Activated CD4-positive, alpha-beta T cell treated with anti-CD3 and anti-CD28 coated beads for 36 hours (primary cell): ENCODE results near the gene SLC7A6. TPM values are rescaled to one million over a fixed set of nuclear protein-coding genes. Genes with fewer than 3 reads are reported as not detected.

Experiments used
- ATAC-seq: fragments of 200-7000 bp; cut with Tn5 transposase; one replicate; pipeline ENCODE4 v1.10.0; 2021; ENCODE audit warnings: mild to moderate bottlenecking, moderate library complexity
- CTCF ChIA-PET: fragments of 350-600 bp; sonication (Branson Sonifier 250); formaldehyde crosslinking; loops from one replicate; lab custom pipeline; 2021; ENCODE audit warnings: antibody characterized with exemption; lab: Charles Lee
- POLR2A ChIA-PET: fragments of 350-600 bp; sonication (Branson Sonifier 250); formaldehyde crosslinking; loops from one replicate; lab custom pipeline; 2021; ENCODE audit warnings: antibody characterized with exemption, inconsistent platforms; lab: Charles Lee
- DNase-seq: peaks from one replicate; pipeline ENCODE4 v3.0.0-alpha.2; 2020
- H3K27ac Mint-ChIP-seq: one replicate; pipeline ENCODE4 v1.8.0; 2021; ENCODE audit warnings: mixed read lengths
- H3K27me3 Mint-ChIP-seq: one replicate; pipeline ENCODE4 v1.8.0; 2021; ENCODE audit warnings: mixed read lengths
- H3K36me3 Mint-ChIP-seq: one replicate; pipeline ENCODE4 v1.8.0; 2021; ENCODE audit warnings: low read depth, mixed read lengths
- H3K4me1 Mint-ChIP-seq: one replicate; pipeline ENCODE4 v1.8.0; 2021; ENCODE audit warnings: mixed read lengths
- H3K4me3 Mint-ChIP-seq: one replicate; pipeline ENCODE4 v1.8.0; 2021; ENCODE audit warnings: mild to moderate bottlenecking, moderate library complexity, mixed read lengths
- H3K9me3 Mint-ChIP-seq: one replicate; pipeline ENCODE4 v1.8.0; 2021; ENCODE audit warnings: low read depth, mixed read lengths
- intact Hi-C, 2 experiments: fragments of 100-400 bp; cut with DNase I in 1 of 2; cut with micrococcal nuclease in 1 of 2; formaldehyde crosslinking; loops; one replicate each; pipeline versions ENCODE4 v1.14.2 to v1.15.1; 2022 to 2024; cut with DNase I, micrococcal nuclease
- microRNA-seq: library from miRNA; unstranded; fragments of <30 nt; microRNA quantifications from one replicate; pipeline ENCODE4 v1.2.0, GENCODE V29; 2021; ENCODE audit warnings: borderline replicate concordance
- total RNA-seq, 2 experiments: library from RNA; stranded (reverse); gene quantifications; one replicate each; pipeline ENCODE4 v1.2.3, GENCODE V29; 2021

The SLC7A6 gene
- total RNA-seq, 2 experiments from 2014 or later: 55.7 to 58.7 TPM

DNA sequence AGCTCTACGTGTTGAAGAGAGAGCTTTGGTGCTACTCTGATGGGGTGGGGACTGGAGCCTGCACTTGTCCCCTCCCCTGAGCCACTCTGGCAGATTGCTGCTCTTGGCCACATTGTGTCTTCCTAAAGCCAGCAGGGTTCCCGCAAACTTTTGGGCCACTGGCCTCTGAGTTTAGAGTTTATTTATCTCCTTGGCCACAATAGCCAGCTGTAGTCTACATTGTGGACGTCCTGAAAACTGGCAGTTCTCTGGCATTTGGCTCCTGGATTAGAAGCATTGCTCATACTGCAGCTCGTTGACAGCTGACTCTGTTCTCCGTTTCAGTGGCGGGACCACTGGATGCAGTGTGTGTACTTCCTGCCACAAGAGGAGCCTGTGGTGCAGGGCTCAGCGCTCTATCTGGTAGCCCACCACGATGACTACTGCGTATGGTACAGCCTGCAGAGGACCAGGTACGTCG, 81.1 kb downstream of the SLC7A6 start:
- DNase-seq (no peak), ATAC-seq (no peak)
- no peak overlapping the region for H3K4me3 Mint-ChIP-seq
- no peak overlapping the region for H3K27ac Mint-ChIP-seq
- H3K36me3 Mint-ChIP-seq: peaks cover 50% of the 10 kb centered on the region
- H3K27me3 Mint-ChIP-seq: no peaks in the 10 kb centered on the region
- peaks cover 2% of the 10 kb centered on the region for H3K4me1 Mint-ChIP-seq
- CTCF ChIA-PET: interaction anchor here (0.6 to 0.7 kb wide), 2 partner anchors 11 to 69 kb away, joined by 3 read pairs; no protein-coding TSS in a partner anchor
- POLR2A ChIA-PET: no interaction called here
- intact Hi-C loops: no loop called here
- H3K9me3 Mint-ChIP-seq: no peaks in the 10 kb centered on the region

DNA sequence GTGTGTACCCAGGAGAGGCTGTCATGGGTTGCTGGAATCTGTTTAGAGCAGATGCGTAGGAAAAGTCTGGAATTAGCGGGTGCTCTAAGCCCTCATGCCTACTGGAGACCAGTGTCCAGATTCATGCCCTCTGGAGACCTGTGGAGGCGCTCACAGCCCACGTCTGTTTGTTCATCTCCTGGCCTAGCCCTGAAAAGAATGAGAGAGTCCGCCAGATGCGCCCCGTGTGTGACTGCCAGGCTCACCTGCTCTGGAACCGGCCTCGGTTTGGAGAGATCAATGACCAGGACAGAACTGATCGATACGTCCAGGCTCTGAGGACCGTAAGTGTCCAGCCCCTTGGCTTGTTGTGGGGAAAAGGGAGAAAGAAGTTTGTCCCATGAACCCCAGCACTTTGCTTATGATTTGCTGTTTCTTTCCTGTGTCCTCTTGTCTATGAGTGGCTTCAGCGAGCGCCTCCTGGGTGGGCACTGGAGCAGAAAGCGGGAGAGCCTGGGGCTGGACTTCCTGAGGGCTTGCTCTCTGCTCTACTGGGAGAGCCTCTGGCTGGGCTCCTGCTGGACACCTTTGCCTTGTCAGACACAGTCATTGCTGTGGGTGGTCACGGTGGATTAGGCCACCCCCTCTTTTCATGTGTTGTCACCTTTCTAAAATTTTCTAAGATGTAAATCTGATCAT, 81.8 kb downstream of the SLC7A6 start:
- Mint-ChIP-seq H3K27ac (no peak overlapping the region), H3K4me3 (no peak overlapping the region), H3K9me3 (no peaks in the 10 kb centered on the region), H3K27me3 (no peaks in the 10 kb centered on the region), H3K4me1 (peaks cover 2% of the 10 kb centered on the region), H3K36me3 (peaks cover 44% of the 10 kb centered on the region)
- ATAC-seq: no peak
- no peak for DNase-seq
- ChIA-PET POLR2A (no interaction called here), CTCF (interaction anchor here (0.6 kb wide), 1 partner anchor 69 kb away, joined by 3 read pairs; no protein-coding TSS in a partner anchor)
- intact Hi-C loops: no loop called here

DNA sequence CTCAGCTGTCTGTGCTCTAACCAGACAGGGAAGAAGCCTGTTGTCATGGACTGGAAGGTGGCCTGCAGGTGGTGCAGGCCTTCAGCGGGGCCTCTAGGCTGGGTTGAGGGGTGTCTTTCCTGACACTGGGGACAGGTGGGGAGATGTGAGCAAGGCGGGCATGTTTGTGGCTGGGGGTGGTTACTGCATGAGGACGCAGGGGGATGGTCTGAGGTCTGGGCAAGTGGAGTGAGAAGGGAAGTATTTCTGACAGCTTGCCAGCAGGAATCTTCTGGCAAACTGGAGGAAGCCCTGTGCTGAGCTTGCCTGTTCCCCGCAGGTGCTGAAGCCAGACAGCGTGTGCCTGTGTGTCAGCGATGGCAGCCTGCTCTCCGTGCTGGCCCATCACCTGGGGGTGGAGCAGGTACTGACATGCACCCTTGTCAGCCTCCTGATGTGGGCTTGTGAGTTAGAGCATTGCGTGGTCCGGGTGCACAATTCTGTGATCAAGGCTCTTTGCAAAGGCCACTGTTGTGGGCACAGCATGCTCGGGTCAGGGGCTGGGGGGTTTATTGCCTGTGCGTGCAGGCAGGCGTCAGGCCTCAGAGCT, 82.7 kb downstream of the SLC7A6 start:
- no peak overlapping the region for H3K27ac Mint-ChIP-seq
- H3K4me3 Mint-ChIP-seq: no peak overlapping the region
- peaks cover 42% of the 10 kb centered on the region for H3K36me3 Mint-ChIP-seq
- ATAC-seq: no peak
- H3K27me3 Mint-ChIP-seq: no peaks in the 10 kb centered on the region
- intact Hi-C loops: no loop called here
- CTCF ChIA-PET: no interaction called here
- no peak for DNase-seq
- peaks cover 2% of the 10 kb centered on the region for H3K4me1 Mint-ChIP-seq
- no peaks in the 10 kb centered on the region for H3K9me3 Mint-ChIP-seq
- POLR2A ChIA-PET: no interaction called here

DNA sequence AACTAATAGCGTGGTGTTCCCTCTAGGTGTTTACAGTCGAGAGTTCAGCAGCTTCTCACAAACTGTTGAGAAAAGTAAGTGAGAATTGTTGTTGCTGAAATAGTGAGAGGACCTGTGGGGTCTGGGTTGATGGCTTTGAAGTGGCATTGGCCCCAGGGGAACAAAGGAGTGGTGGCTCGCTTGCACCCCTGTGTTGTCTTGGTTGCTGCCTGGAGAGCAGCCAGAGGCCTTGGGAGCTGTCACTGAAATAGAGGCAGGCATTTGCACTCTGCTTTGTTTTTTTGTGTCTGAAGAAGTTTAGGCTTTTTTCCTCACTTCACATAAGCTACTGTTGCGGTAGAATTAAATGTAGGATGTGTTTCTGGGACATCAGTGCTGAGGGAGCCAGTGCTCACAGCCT, 83.3 kb downstream of the SLC7A6 start:
- CTCF ChIA-PET: no interaction called here

DNA sequence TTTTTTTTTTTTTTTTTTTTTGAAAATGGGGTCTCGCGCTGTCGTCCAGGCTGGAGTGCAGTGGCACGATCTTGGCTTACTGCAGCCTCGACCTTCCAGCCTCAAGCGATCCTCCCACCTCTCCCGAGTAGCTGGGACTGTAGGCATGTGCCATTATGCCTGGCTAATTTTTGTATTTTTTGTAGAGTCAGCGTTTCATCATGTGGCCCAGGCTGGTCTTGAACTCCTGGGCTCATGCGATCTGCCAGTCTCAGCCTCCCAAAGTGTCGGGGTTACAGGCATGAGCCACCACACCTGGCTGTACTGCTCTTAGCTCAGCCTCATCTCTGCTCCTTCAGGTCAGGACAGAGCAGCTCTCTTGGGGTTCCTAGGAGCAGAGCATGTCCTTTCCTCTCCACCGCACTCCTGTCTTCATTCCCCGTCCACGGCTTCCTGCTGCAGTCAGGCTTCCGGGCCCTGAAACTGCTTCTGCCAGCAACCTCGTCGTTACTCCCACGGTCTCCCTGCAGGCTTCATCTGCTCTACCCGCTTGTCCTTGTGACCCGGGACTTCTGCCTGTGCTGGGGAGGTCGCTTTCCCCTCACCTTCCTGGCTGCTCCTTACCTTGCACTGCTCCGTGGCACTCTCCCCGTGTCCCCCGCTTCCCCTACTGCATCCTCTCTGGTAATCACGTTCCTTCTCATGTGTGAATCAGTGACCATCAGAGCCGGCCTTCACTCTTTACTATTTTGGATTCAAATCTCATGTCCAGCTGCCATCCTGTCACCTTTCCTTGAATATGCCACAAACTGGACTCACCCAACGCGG, 84.5 kb downstream of the SLC7A6 start:
- CTCF ChIA-PET: interaction anchor here (0.6 kb wide), 1 partner anchor 112 kb away, joined by 3 read pairs; no protein-coding TSS in a partner anchor
- H3K9me3 Mint-ChIP-seq: no peaks in the 10 kb centered on the region
- H3K27ac Mint-ChIP-seq: no peak overlapping the region
- H3K4me1 Mint-ChIP-seq: peaks cover 2% of the 10 kb centered on the region
- intact Hi-C loops: no loop called here
- POLR2A ChIA-PET: interaction anchor here (0.6 kb wide), 1 partner anchor 39 kb away, joined by 3 read pairs; no protein-coding TSS in a partner anchor
- peaks cover 54% of the 10 kb centered on the region for H3K36me3 Mint-ChIP-seq
- no peak overlapping the region for H3K4me3 Mint-ChIP-seq
- no peak for DNase-seq
- no peak for ATAC-seq
- no peaks in the 10 kb centered on the region for H3K27me3 Mint-ChIP-seq

More for the DNA sequence above, 83.3 kb downstream of the SLC7A6 start:
- peaks cover 46% of the 10 kb centered on the region for H3K36me3 Mint-ChIP-seq
- peaks cover 2% of the 10 kb centered on the region for H3K4me1 Mint-ChIP-seq
- DNase-seq: no peak
- no peaks in the 10 kb centered on the region for H3K9me3 Mint-ChIP-seq
- H3K27me3 Mint-ChIP-seq: no peaks in the 10 kb centered on the region
- intact Hi-C loops: no loop called here
- POLR2A ChIA-PET: no interaction called here
- no peak for ATAC-seq
- H3K27ac Mint-ChIP-seq: no peak overlapping the region
- no peak overlapping the region for H3K4me3 Mint-ChIP-seq

DNA sequence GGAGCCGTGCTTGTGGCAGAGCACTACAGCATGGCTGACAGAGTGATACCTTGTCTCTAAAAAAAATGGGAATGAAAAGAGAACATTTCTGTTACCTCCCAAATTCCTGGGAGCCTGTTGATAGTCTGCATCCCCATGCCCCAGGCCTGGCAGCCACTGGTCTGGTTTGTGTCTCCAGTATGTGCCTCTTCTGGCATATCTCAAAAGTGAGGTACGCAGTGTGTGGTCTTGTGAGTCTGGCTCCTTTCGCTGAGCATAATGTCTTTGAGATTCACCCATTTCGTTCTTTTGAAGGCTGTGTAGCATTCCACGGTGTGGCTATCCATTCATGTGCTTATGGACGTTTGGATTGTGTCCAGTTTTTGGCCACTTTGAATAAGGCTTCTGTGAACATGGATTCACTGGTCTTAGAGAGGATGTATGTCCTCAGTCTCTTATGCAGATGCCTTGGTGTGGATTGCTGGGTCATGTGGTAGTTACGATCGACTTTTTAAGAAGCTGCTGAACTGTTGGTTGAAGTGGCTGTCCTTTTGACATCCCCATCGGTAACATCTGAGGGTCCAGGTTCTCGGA, 85.6 kb downstream of the SLC7A6 start:
- H3K27me3 Mint-ChIP-seq: no peaks in the 10 kb centered on the region
- no peaks in the 10 kb centered on the region for H3K9me3 Mint-ChIP-seq
- intact Hi-C loops: no loop called here
- POLR2A ChIA-PET: no interaction called here
- no peak for ATAC-seq
- no peak overlapping the region for H3K4me3 Mint-ChIP-seq
- DNase-seq: no peak
- CTCF ChIA-PET: interaction anchor here (0.6 kb wide), 1 partner anchor 111 kb away, joined by 3 read pairs; no protein-coding TSS in a partner anchor
- peaks cover 1% of the 10 kb centered on the region for H3K4me1 Mint-ChIP-seq
- H3K27ac Mint-ChIP-seq: no peak overlapping the region
- peaks cover 60% of the 10 kb centered on the region for H3K36me3 Mint-ChIP-seq

DNA sequence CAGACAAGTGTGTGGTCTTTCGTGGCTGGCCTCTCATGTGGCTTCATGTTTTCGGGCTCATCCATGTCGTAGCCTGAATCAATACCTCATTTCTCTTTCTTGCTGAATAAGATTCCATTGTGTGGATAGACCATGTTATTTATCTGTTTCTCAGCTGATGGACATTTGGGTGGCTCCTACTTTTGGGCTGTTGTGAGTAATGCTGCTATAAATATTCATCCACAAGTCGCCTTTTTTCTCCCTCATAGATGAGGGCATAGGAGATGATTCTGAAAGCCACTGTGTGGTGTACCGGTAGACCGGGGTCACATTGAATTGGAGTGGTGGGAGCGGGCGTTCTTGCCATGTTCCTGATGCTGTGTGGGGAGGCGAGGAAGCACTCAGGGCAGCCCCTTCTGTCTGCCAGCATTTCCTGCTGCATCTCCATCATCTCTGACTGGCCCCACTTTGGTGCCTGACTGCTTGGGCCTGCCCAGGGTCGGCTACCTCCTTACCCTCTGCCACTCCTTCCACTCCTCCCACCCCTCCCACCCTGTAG, 86.6 kb downstream of the SLC7A6 start:
- Mint-ChIP-seq H3K36me3 (peaks cover 58% of the 10 kb centered on the region), H3K27ac (no peak overlapping the region), H3K27me3 (no peaks in the 10 kb centered on the region), H3K4me1 (peaks cover 10% of the 10 kb centered on the region), H3K4me3 (no peak overlapping the region), H3K9me3 (no peaks in the 10 kb centered on the region)
- ChIA-PET CTCF (no interaction called here), POLR2A (no interaction called here)
- intact Hi-C loops: no loop called here
- DNase-seq (no peak), ATAC-seq (no peak)

Small RNA genes within 50 kb of the gene (microRNA-seq; reads per million reads assigned to microRNA genes)
- gene MIR6773: not detected

Other genes with a start within 250 kb of the SLC7A6 start
- gene DPEP2NB, start 248.6 kb upstream of the SLC7A6 start, total RNA-seq: not detected
- 10 to 100 TPM; 13.7 to 17.1 TPM for gene DDX28, start 241.3 kb upstream of the SLC7A6 start, total RNA-seq
- 10 to 100 TPM; 29.5 to 33.1 TPM for gene DUS2, start 241.2 kb upstream of the SLC7A6 start, total RNA-seq
- 10 to 100 TPM; 68.4 to 81.2 TPM for gene NFATC3, start 179.2 kb upstream of the SLC7A6 start, total RNA-seq
- gene ESRP2, start 28.4 kb upstream of the SLC7A6 start, total RNA-seq: under 1 TPM; 0.58 to 0.85 TPM
- gene PLA2G15, start 19.2 kb upstream of the SLC7A6 start, total RNA-seq: 1 to 10 TPM; 6.0 to 7.0 TPM
- gene SLC7A6OS, start 46.4 kb downstream of the SLC7A6 start, total RNA-seq: 10 to 100 TPM; 17.4 to 21.7 TPM
- 10 to 100 TPM; 62.7 to 70.7 TPM for gene PRMT7, start 46.5 kb downstream of the SLC7A6 start, total RNA-seq
- gene SMPD3, start 184.0 kb downstream of the SLC7A6 start, total RNA-seq: under 1 TPM; 0.07 to 0.37 TPM